GM18907 (cell line): ENCODE results near the gene KAT2B.

Source experiments
- ATAC-seq: cut with Tn5 transposase; IDR thresholded peaks from one replicate; pipeline ENCODE4 v1.9.1; 2021; ENCODE audit warnings: mild to moderate bottlenecking, moderate library complexity; ENCODE audit not compliant: unreplicated experiment

The KAT2B gene

DNA sequence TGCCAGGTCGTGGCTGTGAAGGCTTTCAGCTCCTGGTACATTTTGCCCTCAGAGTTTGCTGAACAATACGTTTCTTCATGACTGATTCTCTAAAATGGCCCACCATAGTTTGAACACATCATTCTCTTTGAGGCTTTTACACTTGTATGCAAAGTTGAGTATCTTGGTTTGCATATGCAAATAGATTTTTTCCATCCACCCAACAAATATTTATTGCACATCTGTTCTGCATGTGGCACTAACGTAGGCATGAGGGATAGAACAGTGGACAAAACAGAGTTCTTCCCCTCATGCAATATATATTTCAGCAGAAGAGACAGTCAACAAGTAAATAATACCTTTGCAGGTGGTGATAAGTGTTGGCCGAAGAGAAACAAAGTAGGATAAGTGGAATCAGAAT, 55.2 kb downstream of the KAT2B start:
- ATAC-seq, result no peak

- no peak for ATAC-seq
These were observed 56.0 kb downstream of the KAT2B start for GRCh38 chr3:20096135-20096685.

DNA sequence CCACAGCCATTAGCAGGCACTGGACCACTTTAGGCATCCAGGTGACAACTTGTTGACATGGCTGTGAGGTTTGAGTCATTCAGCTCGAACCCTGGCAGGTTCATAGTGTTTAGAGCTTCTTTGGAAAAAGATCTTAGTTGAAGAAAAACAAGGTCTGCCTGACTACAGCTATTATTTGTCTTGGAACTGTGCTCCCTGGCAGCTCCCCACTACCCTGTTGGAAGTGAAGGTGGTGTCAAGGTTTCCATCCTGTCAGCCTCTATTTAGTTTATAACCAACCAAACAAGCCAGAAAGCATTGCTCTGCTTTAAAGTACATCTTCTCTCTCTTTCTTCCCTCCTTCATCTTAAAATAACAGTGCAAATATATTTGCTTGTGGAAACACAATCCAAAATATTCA, 56.8 kb downstream of the KAT2B start:
- ATAC-seq, result no peak

- ATAC-seq, result no peak
These were observed 58.8 kb downstream of the KAT2B start for GRCh38 chr3:20099060-20099459.

DNA sequence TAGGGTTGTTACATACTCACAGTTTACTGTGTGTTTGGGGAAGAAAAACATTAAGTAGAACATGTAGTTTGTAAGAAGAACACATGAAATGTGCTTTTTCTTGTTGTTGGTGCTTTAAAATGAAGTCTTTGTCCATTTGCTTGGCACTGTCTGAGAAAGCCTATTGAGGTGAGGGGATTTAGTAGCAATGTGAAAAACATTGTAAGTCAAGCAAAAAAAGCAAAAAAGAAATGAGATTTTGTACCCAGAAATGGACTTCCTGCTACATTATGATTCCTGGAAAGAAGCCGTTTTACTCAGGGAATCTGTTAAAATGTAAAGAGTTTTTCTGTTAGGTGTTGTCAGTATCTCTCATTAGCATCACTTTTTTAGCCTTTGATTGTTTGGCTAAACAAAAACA, 59.9 kb downstream of the KAT2B start:
- no peak for ATAC-seq

DNA sequence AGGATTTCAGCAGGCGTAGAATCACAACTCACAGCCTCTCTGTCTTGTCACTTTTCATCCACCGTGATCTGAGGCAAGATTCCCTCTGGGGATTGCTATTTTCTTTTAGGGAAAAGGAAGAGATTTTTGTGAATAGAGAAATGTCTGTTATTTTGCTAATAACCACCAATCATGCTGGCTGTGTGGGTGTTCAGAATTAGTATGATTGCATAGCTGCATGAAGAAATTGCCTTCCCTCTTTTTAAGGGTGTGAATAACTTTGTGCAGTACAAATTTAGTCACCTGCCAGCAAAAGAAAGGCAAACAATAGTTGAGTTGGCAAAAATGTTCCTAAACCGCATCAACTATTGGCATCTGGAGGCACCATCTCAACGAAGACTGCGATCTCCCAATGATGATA, 60.8 kb downstream of the KAT2B start:
- ATAC-seq, result no peak

DNA sequence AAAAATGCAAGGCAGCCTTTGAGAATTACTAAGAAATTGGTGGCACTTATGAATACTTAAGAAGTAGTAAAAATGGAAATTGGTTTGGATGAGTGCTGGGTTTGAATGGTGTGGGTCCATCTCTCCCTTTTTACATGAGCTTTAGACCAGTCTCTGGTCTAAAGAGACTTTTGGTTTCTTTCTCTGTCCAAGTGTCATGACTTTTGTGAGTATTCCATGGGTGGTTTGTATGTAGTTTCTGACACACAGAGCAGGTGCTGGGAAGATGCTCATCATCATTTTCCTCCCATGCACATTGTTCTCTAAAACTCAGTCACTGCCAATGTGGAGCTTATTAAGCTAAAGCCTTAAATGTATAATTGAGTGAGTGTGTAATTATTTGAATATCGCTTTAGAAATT, 63.5 kb downstream of the KAT2B start:
- ATAC-seq, result peak; percentile 16

GRCh38 chr3:20104167-20104661, 64.0 kb downstream of the KAT2B start:
- peak; percentile 79 for ATAC-seq

- no peak for ATAC-seq
These were observed 65.5 kb downstream of the KAT2B start for GRCh38 chr3:20105513-20106280.

DNA sequence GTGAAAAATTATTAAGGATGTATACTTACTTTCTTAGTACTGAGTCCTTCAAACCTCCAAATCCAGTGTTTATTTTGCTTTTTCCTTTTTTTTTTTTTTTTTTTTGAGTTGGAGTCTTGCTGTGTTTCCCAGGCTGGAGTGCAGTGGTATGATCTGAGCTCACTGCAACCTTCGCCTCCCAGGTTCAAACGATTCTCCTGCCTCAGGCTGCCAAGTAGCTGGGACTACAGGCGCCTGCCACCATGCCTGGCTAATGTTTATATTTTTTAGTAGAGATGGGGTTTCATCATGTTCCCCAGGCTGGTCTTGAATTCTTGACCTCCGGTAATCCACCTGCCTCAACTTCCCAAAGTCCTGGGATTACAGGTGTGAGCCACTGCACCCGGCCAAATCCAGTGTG, 67.5 kb downstream of the KAT2B start:
- no peak for ATAC-seq

DNA sequence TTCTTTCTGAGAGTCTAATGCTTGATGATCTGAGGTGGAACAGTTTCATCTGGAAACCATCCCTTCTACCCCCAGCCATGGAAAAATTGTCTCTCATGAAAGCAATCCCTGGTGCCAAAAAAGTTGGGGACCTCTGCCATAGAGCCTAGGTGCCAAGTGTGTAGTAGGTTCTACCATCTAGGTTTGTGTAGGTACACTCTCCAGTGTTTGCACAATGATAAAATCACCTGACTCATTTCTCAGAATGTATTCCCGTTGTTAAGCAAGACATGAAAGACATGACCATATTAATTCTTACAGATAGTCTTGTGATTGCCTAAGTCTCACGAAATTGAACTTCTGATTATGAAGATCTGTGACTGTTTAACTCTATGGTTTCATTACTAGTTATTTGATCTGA, 68.6 kb downstream of the KAT2B start:
- ATAC-seq, result no peak

- ATAC-seq, result no peak
These were observed 70.6 kb downstream of the KAT2B start for GRCh38 chr3:20110826-20111225.

DNA sequence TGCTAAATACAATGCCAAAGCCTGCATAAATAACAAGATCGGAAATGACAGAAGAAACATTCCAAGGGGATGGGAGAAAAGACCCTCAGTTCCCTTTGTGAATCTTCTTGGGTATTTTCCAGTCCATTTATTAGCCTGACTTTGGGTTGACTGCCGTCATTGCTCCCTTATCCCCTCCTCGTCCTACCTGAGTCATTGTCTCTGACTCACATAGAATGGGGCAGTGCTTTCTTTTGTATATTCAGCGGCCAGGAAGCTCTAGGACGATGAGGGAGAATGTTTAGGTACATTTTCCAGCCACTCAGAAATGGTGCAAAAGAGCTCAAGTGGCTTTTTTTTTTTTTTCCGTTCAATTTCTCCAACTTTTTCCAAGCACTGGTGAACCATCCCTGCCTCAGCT, 71.6 kb downstream of the KAT2B start:
- no peak for ATAC-seq

- ATAC-seq, result no peak
These were observed 80.8 kb downstream of the KAT2B start for GRCh38 chr3:20121088-20121487.

DNA sequence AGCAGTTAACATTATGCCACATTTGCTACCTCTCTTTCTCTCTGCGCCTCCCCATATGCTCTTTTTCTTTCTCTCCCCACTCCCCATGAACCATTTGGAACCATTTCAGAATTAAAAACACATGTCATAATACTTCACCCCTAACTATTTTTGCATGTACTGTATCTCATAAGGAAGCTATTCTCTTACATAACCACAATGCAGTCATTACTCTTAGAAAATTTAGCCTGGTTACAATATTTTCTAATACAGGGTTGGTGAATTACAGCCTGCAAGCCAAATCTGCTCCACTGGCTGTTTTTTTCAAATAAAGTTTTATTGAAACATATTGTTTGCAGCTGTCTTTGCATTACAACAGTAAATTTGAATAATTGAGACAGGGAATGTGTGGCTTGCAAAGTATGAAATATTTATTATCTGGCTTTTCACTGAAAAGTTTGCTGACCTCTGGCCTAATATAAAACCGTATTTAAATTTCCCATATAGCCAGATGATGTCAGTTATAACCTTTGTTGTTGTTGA, 82.9 kb downstream of the KAT2B start:
- ATAC-seq, result no peak

- ATAC-seq, result no peak
These were observed 85.0 kb downstream of the KAT2B start for GRCh38 chr3:20125289-20125688.

DNA sequence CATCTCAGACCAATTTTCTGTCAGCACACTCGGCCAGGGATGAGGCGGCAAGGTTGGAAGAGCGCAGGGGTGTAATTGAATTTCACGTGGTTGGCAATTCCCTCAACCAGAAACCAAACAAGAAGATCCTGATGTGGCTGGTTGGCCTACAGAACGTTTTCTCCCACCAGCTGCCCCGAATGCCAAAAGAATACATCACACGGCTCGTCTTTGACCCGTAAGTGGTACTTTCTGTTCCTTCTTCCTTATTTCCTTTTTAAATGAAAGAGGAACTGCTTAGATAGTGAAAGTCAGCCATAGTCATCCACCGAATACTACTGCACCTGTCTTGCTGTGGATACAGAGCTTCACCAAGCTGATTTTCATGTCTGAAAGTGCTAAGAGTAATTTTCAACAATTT, 85.7 kb downstream of the KAT2B start:
- peak; percentile 100 for ATAC-seq

DNA sequence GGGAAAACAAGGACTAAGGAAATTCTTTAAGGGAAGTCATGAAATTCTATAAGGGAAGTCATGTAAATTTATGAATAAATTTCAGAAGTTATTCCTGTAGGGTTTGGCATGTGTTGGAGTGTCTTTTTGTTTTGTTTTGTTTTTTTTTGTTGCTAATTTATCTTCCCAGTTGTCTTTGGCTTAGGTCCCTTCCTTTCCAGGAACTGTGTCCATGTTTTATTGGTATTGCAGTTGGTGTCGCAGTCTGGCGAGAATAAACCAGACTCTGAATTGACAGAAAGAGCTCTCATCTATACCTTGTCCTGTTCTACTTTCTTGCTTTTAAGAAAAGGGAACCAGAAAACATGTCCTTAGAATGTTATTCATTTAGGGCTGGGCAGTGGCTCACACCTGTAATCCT, 88.1 kb downstream of the KAT2B start:
- no peak for ATAC-seq

DNA sequence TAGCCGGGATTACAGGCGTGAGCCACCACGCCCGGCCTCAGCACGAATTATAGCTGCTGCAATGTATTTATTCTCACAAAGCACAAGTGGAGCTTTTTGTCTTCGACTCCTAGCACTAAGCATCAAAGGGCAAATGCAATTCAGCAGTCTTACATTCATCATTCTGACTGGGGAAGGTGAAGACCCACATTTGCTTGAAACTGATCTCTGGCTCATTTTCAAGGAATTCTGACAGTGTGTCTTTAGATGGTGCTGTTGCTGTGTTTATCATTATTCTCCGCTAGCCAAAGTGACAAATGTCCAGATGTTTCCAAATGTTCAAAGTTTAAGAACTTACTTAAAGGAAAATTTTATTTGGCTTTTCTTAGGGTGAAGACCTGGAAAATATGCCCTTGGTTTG, 89.9 kb downstream of the KAT2B start:
- ATAC-seq, result no peak

- ATAC-seq, result no peak
These were observed 96.0 kb downstream of the KAT2B start for GRCh38 chr3:20136231-20136630.

- ATAC-seq, result no peak
These were observed 97.4 kb downstream of the KAT2B start for GRCh38 chr3:20137647-20138046.

DNA sequence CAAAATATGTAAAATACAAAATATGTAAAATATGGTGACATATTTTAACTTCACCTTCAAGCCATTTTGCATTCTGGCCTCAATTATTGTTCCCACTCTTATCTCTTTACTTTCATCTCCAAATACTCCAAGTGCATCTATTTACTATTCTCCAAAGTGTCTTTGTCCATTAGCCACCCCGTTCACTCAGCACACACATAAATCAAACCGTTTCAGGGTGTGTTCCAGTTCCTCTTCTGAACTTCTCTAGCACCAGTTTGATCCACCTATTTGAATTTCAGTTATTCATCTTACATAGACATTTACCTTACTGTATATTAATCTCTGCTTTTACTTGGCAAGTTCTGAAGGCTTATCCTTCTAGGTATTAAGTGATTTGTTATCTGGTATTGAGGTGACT, 100.6 kb downstream of the KAT2B start:
- no peak for ATAC-seq

- ATAC-seq, result no peak
These were observed 101.1 kb downstream of the KAT2B start for GRCh38 chr3:20141316-20141715.
